ENCODE data around the gene GPR25.

The GPR25 gene, protein sequence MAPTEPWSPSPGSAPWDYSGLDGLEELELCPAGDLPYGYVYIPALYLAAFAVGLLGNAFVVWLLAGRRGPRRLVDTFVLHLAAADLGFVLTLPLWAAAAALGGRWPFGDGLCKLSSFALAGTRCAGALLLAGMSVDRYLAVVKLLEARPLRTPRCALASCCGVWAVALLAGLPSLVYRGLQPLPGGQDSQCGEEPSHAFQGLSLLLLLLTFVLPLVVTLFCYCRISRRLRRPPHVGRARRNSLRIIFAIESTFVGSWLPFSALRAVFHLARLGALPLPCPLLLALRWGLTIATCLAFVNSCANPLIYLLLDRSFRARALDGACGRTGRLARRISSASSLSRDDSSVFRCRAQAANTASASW

DNA sequence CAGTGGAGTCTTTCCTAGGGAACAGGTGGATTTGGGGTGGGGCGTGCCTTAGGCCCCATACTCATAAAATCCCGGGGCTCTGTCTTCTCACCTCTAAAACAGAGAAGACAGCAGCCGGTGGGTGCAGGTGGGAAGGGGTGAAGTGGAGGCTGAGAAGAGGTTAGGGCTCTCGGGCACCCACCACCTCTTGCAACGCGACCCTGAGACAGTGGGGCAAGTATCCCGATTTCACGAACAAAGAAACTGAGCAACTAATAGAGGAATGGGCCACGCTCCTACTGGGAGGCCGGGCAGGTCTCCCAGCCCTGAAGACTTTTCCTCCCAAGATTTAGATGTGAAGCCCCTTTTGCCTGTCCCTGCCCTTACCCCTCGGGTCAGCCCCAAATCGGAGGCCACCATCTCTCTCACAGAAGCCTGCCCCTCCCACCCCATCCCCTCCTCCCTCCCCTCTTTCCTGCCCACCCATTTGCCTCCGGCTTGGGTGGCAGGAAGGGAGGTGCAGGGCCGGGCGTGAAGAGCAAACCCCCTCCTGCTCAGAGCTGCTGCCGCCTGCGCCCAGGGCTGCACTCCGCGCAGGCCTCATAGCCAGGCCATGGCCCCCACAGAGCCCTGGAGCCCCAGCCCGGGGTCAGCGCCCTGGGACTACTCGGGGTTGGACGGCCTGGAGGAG is at the start of gene GPR25:
Gene GPR25 (plus strand): TSS at position 536 of the 670 bp plus-strand sequence. CDS start 57 bp downstream, at position 593.
- in situ Hi-C loops (cut with HindIII; ENCODE audit: low sequenced_read_pairs) = no loop called here

DNA sequence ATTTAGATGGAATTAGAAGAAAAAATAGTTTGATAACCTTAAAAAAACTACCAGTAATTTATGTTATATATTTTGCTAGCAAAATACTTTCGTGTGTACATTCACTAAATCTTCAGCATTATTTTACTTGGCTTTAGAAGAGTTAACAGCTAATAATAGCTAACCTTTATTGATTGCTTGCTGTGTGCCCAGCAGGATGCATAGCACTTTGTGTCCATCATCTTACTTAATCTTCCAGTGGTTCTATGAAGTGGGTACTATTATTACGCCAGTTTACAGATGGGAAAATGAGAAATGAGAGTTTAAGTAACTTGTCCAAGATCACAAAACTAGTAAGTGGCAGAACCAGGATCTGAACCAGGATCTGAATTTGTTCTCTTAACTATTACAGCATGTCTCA is 41.7 kb upstream of the GPR25 start:
- in situ Hi-C loops (cut with HindIII; ENCODE audit: low sequenced_read_pairs) = no loop called here

- in situ Hi-C loops (cut with HindIII; ENCODE audit: low sequenced_read_pairs) = no loop called here
Observed at GRCh38 chr1:200834383-200834782, 38.4 kb upstream of the GPR25 start.

DNA sequence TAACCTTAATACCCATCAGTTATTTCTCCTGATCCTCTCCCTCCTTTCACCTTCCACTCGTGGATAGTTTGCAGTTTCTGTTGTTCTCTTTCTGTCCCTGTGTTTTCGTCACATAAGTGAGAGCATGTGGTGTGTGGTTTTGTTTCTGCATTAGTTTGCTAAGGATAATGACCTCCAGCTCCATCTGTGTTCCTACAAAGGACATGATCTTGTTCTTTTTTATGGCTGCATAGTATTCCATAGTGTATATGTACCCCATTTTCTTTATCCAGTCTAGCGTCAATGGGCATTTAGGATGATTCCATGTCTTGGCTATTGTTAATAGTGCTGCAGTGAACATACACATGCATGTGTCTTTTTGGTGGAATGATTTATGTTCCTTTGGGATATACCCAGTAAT is 36.6 kb upstream of the GPR25 start:
- in situ Hi-C loops (cut with HindIII; ENCODE audit: low sequenced_read_pairs) = no loop called here

DNA sequence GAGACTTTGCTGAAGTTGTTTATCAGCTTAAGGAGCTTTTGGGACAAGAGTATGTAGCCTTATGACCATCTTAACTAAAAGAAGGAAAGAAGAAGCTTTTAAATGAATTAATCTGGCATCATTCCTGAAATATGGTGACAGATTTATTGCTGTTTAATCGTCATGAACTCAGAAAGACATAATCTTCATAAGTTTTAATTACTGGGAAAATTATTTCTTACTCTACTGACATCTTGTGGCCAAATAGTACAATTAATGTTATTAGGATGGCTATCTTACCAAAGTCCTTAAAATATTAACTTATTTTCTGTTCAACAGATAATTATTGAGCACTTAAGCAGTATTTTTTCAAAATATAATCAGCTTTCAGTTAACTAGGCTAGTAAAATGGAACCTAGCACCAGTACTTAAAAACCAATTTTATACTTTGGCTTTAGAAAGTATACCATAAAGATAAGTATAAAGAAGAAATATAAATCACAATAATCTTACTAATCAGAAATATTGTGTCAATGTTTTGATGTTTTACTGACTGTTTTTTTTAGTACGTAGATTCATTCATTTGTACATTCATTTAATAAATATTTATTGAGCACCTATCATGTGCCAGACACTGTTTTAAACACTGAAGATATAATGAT is 34.7 kb upstream of the GPR25 start:
- in situ Hi-C loops (cut with HindIII; ENCODE audit: low sequenced_read_pairs) = no loop called here

- in situ Hi-C loops (cut with HindIII; ENCODE audit: low sequenced_read_pairs) = no loop called here
Observed at GRCh38 chr1:200838676-200839445, 33.9 kb upstream of the GPR25 start.

- in situ Hi-C loops (cut with HindIII; ENCODE audit: low sequenced_read_pairs) = no loop called here
Observed at GRCh38 chr1:200845360-200845759, 27.4 kb upstream of the GPR25 start.

GRCh38 chr1:200846398-200846797 is 26.4 kb upstream of the GPR25 start:
- in situ Hi-C loops (cut with HindIII; ENCODE audit: low sequenced_read_pairs) = no loop called here

- in situ Hi-C loops (cut with HindIII; ENCODE audit: low sequenced_read_pairs) = no loop called here
Observed at GRCh38 chr1:200849430-200849829, 23.4 kb upstream of the GPR25 start.

GRCh38 chr1:200850554-200850953 is 22.2 kb upstream of the GPR25 start:
- in situ Hi-C loops (cut with HindIII; ENCODE audit: low sequenced_read_pairs) = no loop called here

GRCh38 chr1:200856716-200857357 is 15.9 kb upstream of the GPR25 start:
- in situ Hi-C loops (cut with HindIII; ENCODE audit: low sequenced_read_pairs) = no loop called here

DNA sequence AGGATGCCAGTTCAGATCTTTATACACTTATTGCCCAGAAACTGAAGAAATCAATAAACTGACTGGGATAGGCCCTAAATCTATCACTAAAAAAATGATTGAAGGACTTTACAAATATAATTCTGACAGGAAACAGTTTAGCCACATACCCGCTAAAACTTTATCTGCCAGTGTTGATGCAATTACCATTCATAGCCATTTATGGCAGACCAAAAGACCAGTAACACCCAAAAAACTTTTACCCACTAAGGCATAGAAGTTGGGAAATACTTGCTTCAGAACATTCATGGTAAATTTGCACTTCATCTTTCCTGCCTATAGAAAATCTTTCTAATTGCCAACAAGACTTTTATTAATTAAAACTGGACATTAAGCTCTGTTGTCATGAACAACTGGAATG is 15.0 kb upstream of the GPR25 start:
- in situ Hi-C loops (cut with HindIII; ENCODE audit: low sequenced_read_pairs) = no loop called here

- in situ Hi-C loops (cut with HindIII; ENCODE audit: low sequenced_read_pairs) = no loop called here
Observed at GRCh38 chr1:200861937-200862647, 10.7 kb upstream of the GPR25 start.

DNA sequence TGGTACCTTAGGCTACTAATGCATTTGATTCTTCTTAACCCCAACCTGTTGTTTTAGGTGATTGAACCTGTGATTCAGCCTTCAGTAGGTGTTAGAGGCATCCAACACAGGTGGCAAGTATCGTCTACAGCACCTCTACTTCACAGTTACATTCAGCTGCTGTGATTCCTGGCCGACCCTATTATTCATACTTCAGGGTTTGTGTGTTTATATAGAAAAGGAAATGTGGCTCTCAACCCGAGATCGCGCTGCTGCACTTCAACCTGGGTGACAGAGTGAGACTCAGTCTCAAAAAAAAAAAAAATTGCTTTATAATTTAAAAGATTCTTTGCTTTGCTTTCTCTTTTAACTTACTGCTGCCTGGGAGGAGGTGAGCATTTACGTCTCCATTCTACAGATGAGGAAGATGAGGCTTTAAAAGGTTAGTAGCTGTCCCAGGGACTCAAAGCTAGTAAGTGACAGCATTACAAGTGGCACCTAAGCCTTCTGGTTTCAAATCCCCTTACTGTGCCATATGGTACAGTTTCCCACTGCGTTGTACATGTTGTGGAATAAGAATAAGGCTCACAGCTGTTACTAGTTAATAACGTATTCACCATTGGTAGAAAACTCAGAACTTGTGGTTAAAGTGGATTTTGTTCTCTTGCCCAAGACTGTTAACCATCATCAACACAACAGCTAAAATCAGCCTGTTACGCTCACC is 9.9 kb upstream of the GPR25 start:
- in situ Hi-C loops (cut with HindIII; ENCODE audit: low sequenced_read_pairs) = no loop called here

GRCh38 chr1:200866116-200866515 is 6.7 kb upstream of the GPR25 start:
- in situ Hi-C loops (cut with HindIII; ENCODE audit: low sequenced_read_pairs) = no loop called here

- in situ Hi-C loops (cut with HindIII; ENCODE audit: low sequenced_read_pairs) = no loop called here
Observed at GRCh38 chr1:200866521-200866920, 6.3 kb upstream of the GPR25 start.

DNA sequence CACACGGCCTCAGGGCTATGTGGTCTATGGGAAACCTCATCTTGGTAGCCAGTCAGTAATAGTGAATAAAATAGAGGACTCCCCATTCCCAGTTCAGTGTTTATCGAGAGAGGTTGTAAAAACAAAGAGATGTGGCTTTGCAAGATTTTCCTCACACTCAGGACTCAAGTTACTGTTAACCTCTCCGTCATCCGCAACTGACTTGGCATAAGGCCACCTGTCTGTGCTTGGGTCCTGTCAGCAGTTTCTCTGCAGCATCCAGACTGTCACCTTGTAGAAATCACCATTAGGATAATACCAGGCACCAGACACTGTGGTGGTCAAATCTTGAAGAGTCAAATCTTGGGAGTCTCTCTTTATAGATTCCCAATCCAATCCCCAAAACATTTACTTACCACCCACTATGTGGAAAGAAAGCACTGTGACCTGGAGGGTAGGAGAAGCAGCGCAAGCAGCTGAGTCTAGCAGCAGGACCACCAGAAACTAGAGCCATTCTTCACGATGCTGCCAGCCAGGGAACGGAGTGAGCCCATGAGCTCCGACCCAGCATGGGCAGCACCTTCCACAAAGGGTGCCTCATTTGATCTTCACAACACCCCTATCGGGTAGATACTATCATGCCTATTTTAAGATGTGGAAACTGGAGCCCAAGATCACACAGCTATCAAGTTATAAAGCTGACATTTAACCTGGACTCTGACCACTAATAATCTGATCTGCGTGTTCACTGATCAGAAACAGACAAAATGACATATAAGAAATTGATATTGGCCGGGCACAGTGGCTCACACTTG is 5.6 kb upstream of the GPR25 start:
- in situ Hi-C loops (cut with HindIII; ENCODE audit: low sequenced_read_pairs) = no loop called here

DNA sequence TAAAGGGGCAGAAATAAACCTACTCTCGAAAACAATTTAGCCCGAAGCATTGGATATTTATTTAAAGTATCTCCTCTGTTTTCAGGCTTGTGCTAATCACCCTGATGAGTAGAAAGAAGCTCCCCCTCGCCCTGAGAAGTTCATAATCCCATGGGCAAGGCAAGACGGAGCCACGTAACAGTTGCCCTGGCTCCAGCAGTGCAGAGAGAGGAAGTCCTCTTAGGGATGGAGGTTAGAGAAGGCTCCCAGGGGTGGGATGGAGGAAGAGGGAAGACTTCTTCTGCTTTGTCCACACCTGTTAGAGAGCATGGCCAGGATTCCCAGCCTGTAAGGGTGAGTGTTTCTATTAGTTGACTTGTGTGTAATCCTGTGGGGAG is 3.4 kb upstream of the GPR25 start:
- in situ Hi-C loops (cut with HindIII; ENCODE audit: low sequenced_read_pairs) = no loop called here
